HEK293 (cell line): ENCODE measurements around the gene ISG15.
A peak's percentile ranks its signal among the peaks of the same experiment; 100 is the strongest.

Source experiments
- MZF1 ChIP-seq: fragments of 450-650 bp; formaldehyde crosslinking; IDR thresholded peaks from 2 replicates; pipeline ENCODE4 v1.5.1; 2017; ENCODE audit warnings: missing biosample characterization, missing genetic modification characterization, borderline replicate concordance
- ZNF10 ChIP-seq: fragments of 450-650 bp; formaldehyde crosslinking; IDR thresholded peaks from 2 replicates; pipeline ENCODE4 v1.5.1; 2017; ENCODE audit warnings: missing biosample characterization, missing genetic modification characterization
- ZNF184 ChIP-seq: fragments of 450-650 bp; IDR thresholded peaks from 2 replicates; pipeline ENCODE4 v1.5.1; 2018; ENCODE audit warnings: missing biosample characterization, mild to moderate bottlenecking, missing genetic modification characterization
- ZSCAN23 ChIP-seq: fragments of 450-650 bp; formaldehyde crosslinking; IDR thresholded peaks from 2 replicates; pipeline ENCODE4 v1.5.1; 2016; ENCODE audit warnings: missing biosample characterization, missing genetic modification characterization
- TF ChIP-seq, protein P1 (sequence below): fragments of 450-650 bp; formaldehyde crosslinking; IDR thresholded peaks from 2 replicates; pipeline ENCODE4 v1.5.1; 2016; ENCODE audit warnings: missing biosample characterization, missing genetic modification characterization
- TF ChIP-seq, protein P2 (sequence below): fragments of 450-650 bp; formaldehyde crosslinking; IDR thresholded peaks from 2 replicates; pipeline ENCODE4 v1.5.1; 2016; ENCODE audit warnings: missing biosample characterization, missing genetic modification characterization

DNA sequence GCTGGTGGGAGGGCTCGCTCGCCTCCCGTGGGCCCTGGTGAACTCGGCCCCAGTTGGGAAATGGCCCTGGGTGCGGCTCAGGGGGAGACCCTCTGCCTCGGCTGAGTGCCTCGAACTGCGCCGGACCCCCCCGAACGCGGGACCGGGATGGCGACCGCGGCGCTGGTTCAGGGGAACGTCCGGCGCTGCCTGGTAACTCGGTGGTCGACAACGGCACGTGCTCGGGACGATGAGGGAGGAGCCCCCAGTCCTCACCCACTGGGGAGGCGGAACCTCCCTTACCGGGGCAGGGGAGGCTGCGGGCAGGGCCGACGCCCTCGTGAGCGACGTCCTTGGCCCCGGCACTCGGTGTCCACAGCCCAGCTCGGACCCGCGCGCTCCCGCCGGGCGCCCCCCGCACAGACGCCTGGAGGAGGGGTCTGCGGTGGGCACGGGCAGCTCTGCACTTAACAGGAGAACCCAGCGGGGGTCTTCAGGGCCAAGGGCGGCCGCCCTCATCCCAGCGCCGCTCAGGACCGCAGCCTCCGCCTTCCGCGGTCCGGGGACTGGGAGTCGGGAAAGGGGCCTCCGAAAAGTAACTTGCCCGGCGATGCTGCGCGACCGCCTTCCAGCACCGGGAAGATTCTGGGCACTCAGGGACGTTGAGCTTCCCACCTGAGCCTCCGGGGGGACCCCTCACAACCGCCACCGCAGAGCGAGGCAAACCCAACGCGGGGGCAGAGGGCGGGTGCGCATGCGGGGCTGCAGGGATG lies 15.1 kb upstream of the ISG15 start:
- TF ChIP-seq ZNF184 (tag by site-specific recombination) (no peak), ZNF10 (no peak), ZSCAN23 (tag by site-specific recombination) (no peak), MZF1 (tag by site-specific recombination) (no peak)
- TF ChIP-seq, protein P1, sequence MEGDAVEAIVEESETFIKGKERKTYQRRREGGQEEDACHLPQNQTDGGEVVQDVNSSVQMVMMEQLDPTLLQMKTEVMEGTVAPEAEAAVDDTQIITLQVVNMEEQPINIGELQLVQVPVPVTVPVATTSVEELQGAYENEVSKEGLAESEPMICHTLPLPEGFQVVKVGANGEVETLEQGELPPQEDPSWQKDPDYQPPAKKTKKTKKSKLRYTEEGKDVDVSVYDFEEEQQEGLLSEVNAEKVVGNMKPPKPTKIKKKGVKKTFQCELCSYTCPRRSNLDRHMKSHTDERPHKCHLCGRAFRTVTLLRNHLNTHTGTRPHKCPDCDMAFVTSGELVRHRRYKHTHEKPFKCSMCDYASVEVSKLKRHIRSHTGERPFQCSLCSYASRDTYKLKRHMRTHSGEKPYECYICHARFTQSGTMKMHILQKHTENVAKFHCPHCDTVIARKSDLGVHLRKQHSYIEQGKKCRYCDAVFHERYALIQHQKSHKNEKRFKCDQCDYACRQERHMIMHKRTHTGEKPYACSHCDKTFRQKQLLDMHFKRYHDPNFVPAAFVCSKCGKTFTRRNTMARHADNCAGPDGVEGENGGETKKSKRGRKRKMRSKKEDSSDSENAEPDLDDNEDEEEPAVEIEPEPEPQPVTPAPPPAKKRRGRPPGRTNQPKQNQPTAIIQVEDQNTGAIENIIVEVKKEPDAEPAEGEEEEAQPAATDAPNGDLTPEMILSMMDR, result 0 out of 2 replicates have a peak, but pooled peaks have one; percentile 58
- TF ChIP-seq, protein P2, sequence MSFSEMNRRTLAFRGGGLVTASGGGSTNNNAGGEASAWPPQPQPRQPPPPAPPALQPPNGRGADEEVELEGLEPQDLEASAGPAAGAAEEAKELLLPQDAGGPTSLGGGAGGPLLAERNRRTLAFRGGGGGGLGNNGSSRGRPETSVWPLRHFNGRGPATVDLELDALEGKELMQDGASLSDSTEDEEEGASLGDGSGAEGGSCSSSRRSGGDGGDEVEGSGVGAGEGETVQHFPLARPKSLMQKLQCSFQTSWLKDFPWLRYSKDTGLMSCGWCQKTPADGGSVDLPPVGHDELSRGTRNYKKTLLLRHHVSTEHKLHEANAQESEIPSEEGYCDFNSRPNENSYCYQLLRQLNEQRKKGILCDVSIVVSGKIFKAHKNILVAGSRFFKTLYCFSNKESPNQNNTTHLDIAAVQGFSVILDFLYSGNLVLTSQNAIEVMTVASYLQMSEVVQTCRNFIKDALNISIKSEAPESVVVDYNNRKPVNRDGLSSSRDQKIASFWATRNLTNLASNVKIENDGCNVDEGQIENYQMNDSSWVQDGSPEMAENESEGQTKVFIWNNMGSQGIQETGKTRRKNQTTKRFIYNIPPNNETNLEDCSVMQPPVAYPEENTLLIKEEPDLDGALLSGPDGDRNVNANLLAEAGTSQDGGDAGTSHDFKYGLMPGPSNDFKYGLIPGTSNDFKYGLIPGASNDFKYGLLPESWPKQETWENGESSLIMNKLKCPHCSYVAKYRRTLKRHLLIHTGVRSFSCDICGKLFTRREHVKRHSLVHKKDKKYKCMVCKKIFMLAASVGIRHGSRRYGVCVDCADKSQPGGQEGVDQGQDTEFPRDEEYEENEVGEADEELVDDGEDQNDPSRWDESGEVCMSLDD (tag by site-specific recombination), result peak; percentile 91
